Natural killer cell (primary cell): Measurements from ENCODE around the gene ETNK2. TPM values are rescaled to one million over a fixed set of nuclear protein-coding genes. Genes with fewer than 3 reads are reported as not detected.

Source experiments
- ATAC-seq, 3 donors: fragments of 150-1000 bp in 2 of 3; fragments of 200-7000 bp in 1 of 3; cut with Tn5 transposase; 1 replicate in 1 of 3; 2 replicates in 2 of 3; pipeline ENCODE4 v1.10.0; 2021; ENCODE audit warnings: mild to moderate bottlenecking in 2 of 3, moderate library complexity in 2 of 3
- DNase-seq, 2 donors: peaks; one replicate each; pipeline versions ENCODE4 v3.0.0 to v3.0.0-alpha.2; 2013 to 2021; ENCODE audit warnings: mixed read lengths in 1 of 2
- H3K27ac ChIP-seq: one replicate; pipeline ENCODE4 v1.5.1; 2013; ENCODE audit warnings: mild to moderate bottlenecking, low read length
- H3K27me3 ChIP-seq: one replicate; pipeline ENCODE4 v1.6.1; 2013; ENCODE audit warnings: low read length; ENCODE audit not compliant: control insufficient read depth, insufficient read depth
- H3K36me3 ChIP-seq: one replicate; pipeline ENCODE4 v1.6.1; 2013; ENCODE audit warnings: low read length; ENCODE audit not compliant: control insufficient read depth, insufficient read depth
- H3K4me1 ChIP-seq: one replicate; pipeline ENCODE4 v1.6.1; 2013; ENCODE audit warnings: low read length; ENCODE audit not compliant: control insufficient read depth, insufficient read depth
- H3K4me3 ChIP-seq: one replicate; pipeline ENCODE4 v1.5.1; 2013; ENCODE audit warnings: low read length
- H3K9me3 ChIP-seq: one replicate; pipeline ENCODE4 v1.6.1; 2013; ENCODE audit warnings: low read length; ENCODE audit not compliant: control insufficient read depth, insufficient read depth
- H3K27ac Mint-ChIP-seq, 2 donors: one replicate each; pipeline ENCODE4 v1.8.0; 2022; ENCODE audit warnings: mild to moderate bottlenecking in 2 of 2, mixed read lengths in 2 of 2, moderate library complexity in 1 of 2
- H3K27me3 Mint-ChIP-seq, 2 donors: one replicate each; pipeline ENCODE4 v1.8.0; 2022; ENCODE audit warnings: low read depth in 2 of 2, mixed read lengths in 2 of 2
- H3K36me3 Mint-ChIP-seq: one replicate; pipeline ENCODE4 v1.8.0; 2022; ENCODE audit warnings: mixed read lengths
- H3K4me1 Mint-ChIP-seq, 2 donors: one replicate each; pipeline ENCODE4 v1.8.0; 2022; ENCODE audit warnings: mixed read lengths in 2 of 2
- H3K4me3 Mint-ChIP-seq: one replicate; pipeline ENCODE4 v1.8.0; 2022; ENCODE audit warnings: mild to moderate bottlenecking, moderate library complexity, mixed read lengths
- H3K9me3 Mint-ChIP-seq, 2 donors: one replicate each; pipeline ENCODE4 v1.8.0; 2022; ENCODE audit warnings: mixed read lengths in 2 of 2
- WGBS: methylation state at CpG from one replicate; pipeline ENCODE4 v1.1.7; 2013; ENCODE audit warnings: missing lambda C conversion rate; ENCODE audit not compliant: insufficient coverage; 5-methylcytosine and 5-hydroxymethylcytosine counted together
- intact Hi-C: fragments of 100-400 bp; cut with micrococcal nuclease; formaldehyde crosslinking; loops from one replicate; pipeline ENCODE4 v1.14.2; 2022
- total RNA-seq, 4 donors: library from RNA; stranded (reverse); fragments of 120-200 nt in 1 of 4; gene quantifications; one replicate each; pipeline versions ENCODE4 v1.2.3 to v1.2.4, GENCODE V29; 2013 to 2022
- TF ChIP-seq, protein P1 (sequence below): fragments of 200-600 bp; IDR thresholded peaks from one replicate; pipeline ENCODE4 v1.8.0; 2022; ENCODE audit warnings: antibody characterized with exemption

The ETNK2 gene
- total RNA-seq, 3 donors from 2014 or later (not counting 1 experiment from before 2014, with no cell fraction given) = 5.1 to 5.8 (median 5.5) TPM

GRCh38 chr1:204096931-204097330 lies 54.9 kb downstream of the ETNK2 start:
- no peaks in the 10 kb centered on the region for H3K27me3 ChIP-seq
- H3K27ac ChIP-seq = no peak overlapping the region
- Mint-ChIP-seq H3K27ac (peak overlapping the region in 1 of 2 donors; percentile 2), H3K4me1 (peaks cover 29 to 53% of the 10 kb centered on the region in 2 donors), H3K4me3 (no peak overlapping the region), H3K27me3 (no peaks in the 10 kb centered on the region), H3K36me3 (no peaks in the 10 kb centered on the region), H3K9me3 (no peaks in the 10 kb centered on the region)
- H3K4me1 ChIP-seq = peaks cover 34% of the 10 kb centered on the region
- TF ChIP-seq, protein P1, sequence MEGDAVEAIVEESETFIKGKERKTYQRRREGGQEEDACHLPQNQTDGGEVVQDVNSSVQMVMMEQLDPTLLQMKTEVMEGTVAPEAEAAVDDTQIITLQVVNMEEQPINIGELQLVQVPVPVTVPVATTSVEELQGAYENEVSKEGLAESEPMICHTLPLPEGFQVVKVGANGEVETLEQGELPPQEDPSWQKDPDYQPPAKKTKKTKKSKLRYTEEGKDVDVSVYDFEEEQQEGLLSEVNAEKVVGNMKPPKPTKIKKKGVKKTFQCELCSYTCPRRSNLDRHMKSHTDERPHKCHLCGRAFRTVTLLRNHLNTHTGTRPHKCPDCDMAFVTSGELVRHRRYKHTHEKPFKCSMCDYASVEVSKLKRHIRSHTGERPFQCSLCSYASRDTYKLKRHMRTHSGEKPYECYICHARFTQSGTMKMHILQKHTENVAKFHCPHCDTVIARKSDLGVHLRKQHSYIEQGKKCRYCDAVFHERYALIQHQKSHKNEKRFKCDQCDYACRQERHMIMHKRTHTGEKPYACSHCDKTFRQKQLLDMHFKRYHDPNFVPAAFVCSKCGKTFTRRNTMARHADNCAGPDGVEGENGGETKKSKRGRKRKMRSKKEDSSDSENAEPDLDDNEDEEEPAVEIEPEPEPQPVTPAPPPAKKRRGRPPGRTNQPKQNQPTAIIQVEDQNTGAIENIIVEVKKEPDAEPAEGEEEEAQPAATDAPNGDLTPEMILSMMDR = no peak
- no peak overlapping the region for H3K4me3 ChIP-seq
- H3K9me3 ChIP-seq = no peaks in the 10 kb centered on the region
- intact Hi-C loops = no loop called here
- ATAC-seq = no peak
- H3K36me3 ChIP-seq = no peaks in the 10 kb centered on the region
- no peak for DNase-seq
- whole genome bisulfite sequencing = 63% methylated on average over 3 of the region's 3 CpGs

- H3K27me3 ChIP-seq = no peaks in the 10 kb centered on the region
- H3K36me3 ChIP-seq = no peaks in the 10 kb centered on the region
- Mint-ChIP-seq H3K4me3 (no peak overlapping the region), H3K9me3 (no peaks in the 10 kb centered on the region), H3K27me3 (no peaks in the 10 kb centered on the region), H3K27ac (no peak overlapping the region), H3K4me1 (peaks cover 21 to 44% of the 10 kb centered on the region in 2 donors), H3K36me3 (no peaks in the 10 kb centered on the region)
- H3K9me3 ChIP-seq = no peaks in the 10 kb centered on the region
- intact Hi-C loops = no loop called here
- no peak overlapping the region for H3K27ac ChIP-seq
- H3K4me3 ChIP-seq = no peak overlapping the region
- peaks cover 22% of the 10 kb centered on the region for H3K4me1 ChIP-seq
- TF ChIP-seq, protein P1 = no peak
- no peak for ATAC-seq
- DNase-seq = no peak
- WGBS = 92% methylated on average over 14 of the region's 15 CpGs
Observed at GRCh38 chr1:204094856-204095634, 56.8 kb downstream of the ETNK2 start.

GRCh38 chr1:204094313-204094729 lies 57.5 kb downstream of the ETNK2 start:
- Mint-ChIP-seq H3K27me3 (no peaks in the 10 kb centered on the region), H3K27ac (no peak overlapping the region), H3K4me3 (no peak overlapping the region), H3K36me3 (no peaks in the 10 kb centered on the region), H3K4me1 (peaks cover 20 to 43% of the 10 kb centered on the region in 2 donors), H3K9me3 (no peaks in the 10 kb centered on the region)
- TF ChIP-seq, protein P1 = no peak
- WGBS = 82% methylated on average over 5 of the region's 6 CpGs
- H3K36me3 ChIP-seq = no peaks in the 10 kb centered on the region
- H3K27me3 ChIP-seq = no peaks in the 10 kb centered on the region
- H3K4me1 ChIP-seq = peaks cover 22% of the 10 kb centered on the region
- DNase-seq (no peak), ATAC-seq (no peak)
- no peaks in the 10 kb centered on the region for H3K9me3 ChIP-seq
- no peak overlapping the region for H3K27ac ChIP-seq
- intact Hi-C loops = no loop called here
- H3K4me3 ChIP-seq = no peak overlapping the region
